OCI-LY7 (cell line): ENCODE measurements around the gene ABCG8. TPM values are rescaled to one million over a fixed set of nuclear protein-coding genes. Genes with fewer than 3 reads are reported as not detected.

Experiments
- BruUV-seq: library from RNA; stranded (reverse); fragments of 400-500 nt; replicated peaks from 2 replicates; lab custom pipeline; 2021; lab: Mats Ljungman, UMichigan
- CTCF ChIA-PET: fragments of 300-600 bp; sonication (Branson Sonifier 250); formaldehyde crosslinking; loops from one replicate; lab custom pipeline; 2022; ENCODE audit warnings: antibody characterized with exemption; ENCODE audit not compliant: unreplicated experiment; lab: Charles Lee
- POLR2A ChIA-PET: fragments of 300-600 bp; sonication (Branson Sonifier 250); formaldehyde crosslinking; loops from one replicate; lab custom pipeline; 2022; ENCODE audit warnings: antibody characterized with exemption; lab: Charles Lee
- DNase-seq: peaks from one replicate; pipeline ENCODE4 v3.0.0-alpha.2; 2015; ENCODE audit warnings: low spot score
- H2AFZ ChIP-seq: fragments of 200-600 bp; sonication (generic), shearing (Covaris generic); 2 replicates; pipeline ENCODE4 v1.6.1; 2014; ENCODE audit warnings: mild to moderate bottlenecking, antibody characterized with exemption, low read length, moderate library complexity
- H3K27ac ChIP-seq: fragments of 200-600 bp; sonication (generic); 2 replicates; pipeline ENCODE4 v1.5.1; 2014; ENCODE audit warnings: mixed run types, low read depth, mild to moderate bottlenecking, moderate library complexity, low read length, inconsistent platforms; ENCODE audit not compliant: poor library complexity, severe bottlenecking
- H3K36me3 ChIP-seq: fragments of 200-600 bp; sonication (generic); 2 replicates; pipeline ENCODE4 v1.6.1; 2014; ENCODE audit warnings: mild to moderate bottlenecking, antibody characterized with exemption, low read length, moderate library complexity, mixed read lengths; ENCODE audit not compliant: insufficient read depth
- H3K4me1 ChIP-seq: fragments of 200-600 bp; sonication (generic); 2 replicates; pipeline ENCODE4 v1.5.1; 2014; ENCODE audit warnings: mild to moderate bottlenecking, low read length; ENCODE audit not compliant: insufficient read depth, poor library complexity, severe bottlenecking
- H3K4me2 ChIP-seq: fragments of 200-600 bp; sonication (generic); 2 replicates; pipeline ENCODE4 v1.6.1; 2014; ENCODE audit warnings: mild to moderate bottlenecking, low read length
- H3K4me3 ChIP-seq: fragments of 200-600 bp; sonication (generic); 2 replicates; pipeline ENCODE4 v1.5.1; 2014; ENCODE audit warnings: mild to moderate bottlenecking, low read depth, low read length; ENCODE audit not compliant: poor library complexity, severe bottlenecking
- H3K79me2 ChIP-seq: fragments of 200-600 bp; sonication (generic); 2 replicates; pipeline ENCODE4 v1.6.1; 2016; ENCODE audit warnings: low read depth, mild to moderate bottlenecking, low read length, moderate library complexity, mixed read lengths; ENCODE audit not compliant: insufficient read depth
- H3K9me2 ChIP-seq: fragments of 200-600 bp; sonication (generic); 2 replicates; pipeline ENCODE4 v1.6.1; 2016; ENCODE audit warnings: mild to moderate bottlenecking, low read length, mixed read lengths; ENCODE audit not compliant: insufficient read depth
- H3K9me3 ChIP-seq: fragments of 200-600 bp; sonication (generic); 2 replicates; pipeline ENCODE4 v1.6.1; 2014; ENCODE audit warnings: mild to moderate bottlenecking, mixed run types, low read length, mixed read lengths
- H4K20me1 ChIP-seq: fragments of 200-600 bp; sonication (generic); 2 replicates; pipeline ENCODE4 v1.6.1; 2014; ENCODE audit warnings: mild to moderate bottlenecking, antibody characterized with exemption, low read length, moderate library complexity, mixed read lengths; ENCODE audit not compliant: insufficient read depth
- CTCF ChIP-seq: fragments of 200-600 bp; sonication (generic); conservative IDR thresholded peaks from 2 replicates; pipeline ENCODE4 v1.5.1; 2014; ENCODE audit warnings: mild to moderate bottlenecking, antibody characterized with exemption, low read length, moderate library complexity, mixed read lengths
- EZH2phosphoT487 ChIP-seq: fragments of 200-600 bp; sonication (generic); IDR thresholded peaks from 2 replicates; pipeline ENCODE4 v1.6.1; 2018; ENCODE audit warnings: low read depth, borderline replicate concordance, mild to moderate bottlenecking, mixed run types, antibody characterized with exemption, low read length, moderate library complexity, mixed read lengths
- intact Hi-C: fragments of 100-400 bp; cut with micrococcal nuclease; formaldehyde crosslinking; loops from one replicate; pipeline ENCODE4 v1.10.0; 2022; ENCODE audit not compliant: unreplicated experiment
- total RNA-seq, 2 experiments: library from RNA; depleted of rRNA in 1 of 2; stranded (reverse); fragments of >200 nt in 1 of 2; shearing (Covaris generic) in 1 of 2; gene quantifications; 2 replicates each; pipeline ENCODE4 v1.2.3, GENCODE V29; 2014 to 2022

Gene ABCG8
- total RNA-seq, 2 experiments from 2014 or later: not detected

GRCh38 chr2:43851011-43851980 lies 12.5 kb downstream of the ABCG8 start:
- Histone ChIP-seq H3K4me3 (no peak overlapping the region), H3K4me1 (no peaks in the 10 kb centered on the region), H3K9me2 (no peaks in the 10 kb centered on the region), H3K79me2 (no peaks in the 10 kb centered on the region), H3K9me3 (no peaks in the 10 kb centered on the region), H4K20me1 (no peaks in the 10 kb centered on the region), H3K4me2 (no peak overlapping the region), H3K27ac (no peak overlapping the region), H3K36me3 (no peaks in the 10 kb centered on the region), H2AFZ (no peak overlapping the region)
- TF ChIP-seq CTCF (no peak), EZH2phosphoT487 (no peak)
- CTCF ChIA-PET: no interaction called here
- intact Hi-C loops: no loop called here
- DNase-seq: no peak
- POLR2A ChIA-PET: no interaction called here
- BruUV-seq: no TSS peak

- H3K4me1 ChIP-seq: no peaks in the 10 kb centered on the region
- POLR2A ChIA-PET: no interaction called here
Observed at GRCh38 chr2:43852196-43852730, 13.5 kb downstream of the ABCG8 start.

More at GRCh38 chr2:43852196-43852730, 13.5 kb downstream of the ABCG8 start:
- no peak overlapping the region for H3K4me3 ChIP-seq
- no peaks in the 10 kb centered on the region for H3K79me2 ChIP-seq
- no peaks in the 10 kb centered on the region for H3K36me3 ChIP-seq
- DNase-seq: no peak
- H3K4me2 ChIP-seq: no peak overlapping the region
- H2AFZ ChIP-seq: no peak overlapping the region
- no peaks in the 10 kb centered on the region for H4K20me1 ChIP-seq
- H3K27ac ChIP-seq: no peak overlapping the region
- CTCF ChIA-PET: no interaction called here
- no TSS peak for BruUV-seq
- TF ChIP-seq EZH2phosphoT487: no peak
- TF ChIP-seq CTCF: no peak
- no peaks in the 10 kb centered on the region for H3K9me2 ChIP-seq
- intact Hi-C loops: no loop called here
- H3K9me3 ChIP-seq: no peaks in the 10 kb centered on the region
